NCI-H187 treated with DMSO at 0.1 percent for 48 hours (cell line): ENCODE data around the gene ABHD8.

Experiments
- DNase-seq: peaks from one replicate; lab custom pipeline; 2025; lab: John Stamatoyannopoulos, UW

The ABHD8 gene

GRCh38 chr19:17266026-17266425 is 37.2 kb downstream of the ABHD8 start:
- DNase-seq: no peak

DNA sequence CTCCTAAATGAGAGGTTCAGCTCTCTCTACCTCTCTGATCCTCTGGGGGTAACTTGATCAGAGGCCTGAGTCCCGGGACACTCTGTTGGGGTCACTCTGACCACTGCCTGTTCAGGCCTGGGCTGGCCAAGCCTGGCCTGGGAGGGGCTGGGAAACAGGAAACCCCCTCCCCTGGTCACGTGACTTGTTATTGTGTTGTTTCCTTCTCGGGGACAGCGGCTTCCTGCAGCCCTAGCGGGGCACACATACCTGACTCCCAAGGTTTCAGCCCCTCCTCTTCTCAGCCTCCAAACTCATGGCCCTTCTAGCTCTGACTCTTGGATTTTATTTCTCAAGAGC is 38.6 kb downstream of the ABHD8 start, which contains the start of gene USHBP1:
TSS of gene USHBP1 (minus strand) at position 105 of the 339 bp plus-strand sequence. CDS start 446 bp downstream, outside the sequence.
- DNase-seq: no peak

DNA sequence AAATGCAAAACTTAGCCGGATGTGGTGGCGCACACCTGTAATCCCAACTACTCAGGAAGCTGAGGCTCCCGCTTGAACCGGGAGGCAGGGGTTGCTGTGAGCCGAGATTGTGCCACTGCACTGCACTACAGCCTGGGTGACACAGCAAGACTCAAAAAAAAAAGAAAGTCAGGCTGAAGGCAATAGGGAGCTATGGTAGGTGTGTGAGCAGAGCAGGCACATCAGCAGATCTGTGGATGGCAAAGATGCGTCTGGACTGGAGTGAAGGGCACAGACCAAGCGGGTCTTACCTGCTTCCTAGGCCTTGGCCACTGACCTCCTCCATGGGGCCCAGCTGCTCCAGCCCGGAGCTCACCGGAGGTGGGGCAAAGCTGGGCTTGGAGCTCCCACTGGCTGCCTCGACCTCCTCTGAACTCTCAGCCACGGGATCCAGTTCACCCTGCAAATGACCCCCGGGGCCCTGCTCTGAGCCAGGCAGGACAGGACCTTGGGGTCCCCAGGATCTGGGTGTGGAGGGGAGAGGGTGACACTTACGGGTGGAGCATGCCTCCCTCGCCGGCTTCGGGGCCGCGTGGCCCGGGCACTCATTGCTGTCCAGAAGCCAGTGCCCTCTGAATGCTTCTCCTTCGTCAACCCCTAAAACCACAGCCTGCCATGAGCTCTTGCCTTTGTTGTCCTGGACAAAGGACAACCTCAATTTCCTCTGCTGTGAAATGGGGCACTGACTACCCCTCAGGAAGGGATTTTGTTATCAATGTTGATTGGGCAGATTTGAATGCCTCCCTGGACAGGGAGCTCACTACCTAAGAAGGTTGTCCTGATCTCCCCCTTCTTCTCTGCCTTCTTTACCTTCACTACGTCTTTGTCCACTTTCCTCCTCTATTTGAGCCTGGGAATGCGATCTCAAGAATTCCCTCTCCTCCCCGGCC is 39.2 kb downstream of the ABHD8 start:
- no peak for DNase-seq

DNA sequence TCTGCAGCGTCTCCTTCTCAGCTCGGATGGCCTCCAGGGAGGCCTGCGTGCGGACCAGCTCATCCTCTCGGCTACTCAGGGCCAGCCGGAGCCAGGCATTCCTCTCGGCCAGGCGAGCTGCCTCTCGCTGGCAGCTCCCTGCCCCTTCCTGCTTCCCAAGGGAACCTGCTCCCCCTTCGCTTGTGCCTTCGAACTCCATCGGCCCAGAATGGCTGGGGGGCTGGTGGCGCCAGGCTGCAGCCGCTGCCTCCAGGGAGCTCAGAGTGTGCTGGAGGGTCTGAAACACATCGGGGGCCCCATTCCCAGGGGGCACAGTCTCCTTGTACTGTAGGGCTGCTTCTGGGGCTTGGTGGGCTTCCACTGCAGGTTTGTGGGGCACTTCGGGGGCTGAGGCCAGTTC is 40.7 kb downstream of the ABHD8 start:
- no peak for DNase-seq

- DNase-seq: no peak
Observed at GRCh38 chr19:17260842-17261325, 42.3 kb downstream of the ABHD8 start.

DNA sequence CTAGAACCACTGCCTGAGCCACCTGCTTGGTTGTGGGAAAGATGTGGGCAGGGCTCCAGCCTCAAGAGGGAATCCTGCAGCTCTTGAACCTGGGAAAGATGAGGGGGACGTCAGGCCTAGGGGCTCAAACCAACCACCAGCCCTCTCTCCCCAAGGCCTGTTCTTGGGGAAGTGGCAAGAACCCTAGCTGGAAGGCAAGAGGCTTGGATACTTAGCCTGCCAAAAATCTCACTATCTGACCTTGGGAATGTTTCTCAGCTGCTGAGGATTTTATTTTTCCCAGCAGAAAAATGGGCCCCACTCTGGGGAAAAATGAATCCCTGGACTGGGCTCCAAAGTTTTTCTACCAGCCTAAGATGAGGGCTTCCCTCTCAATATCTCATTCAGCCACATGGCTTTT is 43.3 kb downstream of the ABHD8 start:
- no peak for DNase-seq

DNA sequence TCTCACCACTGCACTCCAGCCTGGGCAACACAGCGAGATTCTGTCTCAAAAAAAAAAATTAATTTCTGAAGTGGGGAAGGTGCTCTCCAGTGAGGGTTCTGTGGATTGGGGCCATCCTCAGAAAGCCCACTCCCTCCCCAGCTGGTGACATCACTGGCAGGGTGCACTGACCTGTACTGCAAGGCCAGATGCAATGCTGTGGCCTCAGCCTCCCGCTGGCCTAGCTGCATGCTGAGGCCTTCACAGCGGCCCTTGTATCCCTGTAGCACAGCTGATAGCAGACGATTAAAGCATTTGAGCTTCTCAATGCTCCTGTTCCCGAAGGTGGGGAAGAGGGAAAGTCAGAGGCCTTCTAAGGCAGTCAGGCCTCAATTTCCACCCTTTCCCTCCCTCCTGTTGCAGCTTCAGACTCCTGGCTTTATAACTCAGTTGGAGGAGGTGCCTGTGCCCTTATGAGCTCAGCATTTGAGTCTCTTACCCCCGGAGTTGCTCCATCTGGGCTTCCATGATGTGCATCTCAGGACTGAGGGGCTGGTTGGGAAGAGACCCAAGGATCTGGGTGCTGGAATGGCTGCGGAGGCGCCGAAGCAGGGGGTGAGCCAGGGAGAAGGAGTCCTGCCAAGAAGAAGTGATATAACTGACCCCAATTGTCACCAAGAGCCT is 44.0 kb downstream of the ABHD8 start:
- no peak for DNase-seq

GRCh38 chr19:17256130-17256529 is 47.1 kb downstream of the ABHD8 start:
- no peak for DNase-seq

- no peak for DNase-seq
Observed at GRCh38 chr19:17255150-17255621, 48.0 kb downstream of the ABHD8 start.

DNA sequence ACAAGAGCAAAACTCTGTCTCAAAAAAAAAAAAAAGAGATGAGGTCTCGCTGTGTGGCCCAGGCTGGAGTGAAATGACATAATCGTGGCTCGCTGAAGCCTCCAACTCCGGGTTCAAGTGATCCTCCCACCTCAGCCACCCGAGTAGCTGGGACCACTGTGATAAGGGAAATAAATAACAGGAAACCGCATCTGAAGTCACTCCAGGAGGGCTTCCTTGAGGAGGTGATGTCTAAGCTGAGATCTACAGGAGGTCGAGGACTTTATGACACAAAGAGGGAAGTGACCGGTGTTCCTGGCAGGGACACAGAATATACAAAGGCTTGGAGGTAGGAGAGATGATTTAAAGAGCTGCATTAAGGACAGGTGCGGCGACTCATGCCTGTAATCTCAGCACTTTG is 48.6 kb downstream of the ABHD8 start:
- no peak for DNase-seq

- no peak for DNase-seq
Observed at GRCh38 chr19:17249887-17250548, 53.2 kb downstream of the ABHD8 start.

- no peak for DNase-seq
Observed at GRCh38 chr19:17248011-17248776, 55.0 kb downstream of the ABHD8 start.

DNA sequence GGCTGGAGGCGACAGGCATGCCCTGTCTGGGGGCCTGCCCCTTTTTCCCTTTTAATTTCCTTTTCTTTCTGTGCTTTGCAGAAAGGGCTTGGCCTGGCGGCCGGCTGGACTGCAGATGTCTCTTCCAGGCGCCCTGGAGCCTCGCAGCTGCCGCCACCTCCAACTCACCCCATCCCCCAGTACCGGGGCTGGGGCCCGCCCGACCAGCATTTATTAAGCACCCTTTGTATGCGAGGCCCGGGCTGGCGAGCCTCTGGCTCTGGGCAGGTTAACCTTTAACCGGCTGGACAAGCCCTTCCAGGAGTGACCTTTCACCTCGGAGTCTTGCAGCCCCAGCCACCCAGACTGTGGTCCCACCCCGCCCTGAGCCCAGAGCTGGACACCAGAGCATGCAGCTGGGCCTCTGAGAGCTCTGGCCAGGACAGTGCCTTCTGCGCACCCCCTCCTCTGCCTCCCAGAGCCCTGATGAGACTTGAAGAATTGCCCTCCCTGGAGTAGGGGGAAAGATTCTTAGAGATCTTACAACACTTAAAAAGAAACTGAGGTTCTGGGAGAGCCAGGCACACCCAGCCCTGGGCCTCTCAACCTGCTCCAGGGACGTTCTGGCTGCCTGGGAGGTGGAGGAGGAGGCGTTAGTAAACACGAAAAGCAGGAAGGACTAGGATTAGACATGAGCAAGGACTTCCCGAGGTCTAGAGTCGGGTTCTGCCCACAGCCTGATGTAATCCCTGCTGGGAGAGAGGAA is 56.4 kb downstream of the ABHD8 start:
- DNase-seq: no peak

DNA sequence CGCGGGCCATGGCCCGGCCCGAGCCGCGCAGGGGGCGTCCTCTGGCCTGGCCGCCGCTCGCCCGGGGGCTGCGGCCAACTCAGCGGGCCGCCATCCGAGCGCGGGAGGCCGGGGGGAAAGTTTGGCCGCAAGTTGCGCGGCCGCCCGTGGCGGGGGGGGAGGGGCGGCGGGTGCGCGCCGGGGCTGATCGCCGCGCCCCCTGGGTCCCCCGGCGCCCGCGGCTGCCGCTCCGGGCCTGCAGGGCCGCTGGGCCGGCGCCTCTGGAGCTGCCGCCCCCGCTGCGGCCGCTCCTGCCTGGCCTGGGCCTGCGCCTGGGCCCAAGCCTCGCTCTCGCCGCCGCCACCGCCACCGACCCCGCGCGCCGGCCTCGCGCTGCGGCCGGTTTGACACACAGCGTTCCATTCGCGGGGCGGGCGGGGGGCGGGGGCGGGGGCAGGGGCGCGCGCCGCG is 57.7 kb downstream of the ABHD8 start, which contains the start of gene NR2F6:
TSS of gene NR2F6 (minus strand) at position 385 of the 450 bp plus-strand sequence. CDS start 699 bp downstream, outside the sequence.
- no peak for DNase-seq

DNA sequence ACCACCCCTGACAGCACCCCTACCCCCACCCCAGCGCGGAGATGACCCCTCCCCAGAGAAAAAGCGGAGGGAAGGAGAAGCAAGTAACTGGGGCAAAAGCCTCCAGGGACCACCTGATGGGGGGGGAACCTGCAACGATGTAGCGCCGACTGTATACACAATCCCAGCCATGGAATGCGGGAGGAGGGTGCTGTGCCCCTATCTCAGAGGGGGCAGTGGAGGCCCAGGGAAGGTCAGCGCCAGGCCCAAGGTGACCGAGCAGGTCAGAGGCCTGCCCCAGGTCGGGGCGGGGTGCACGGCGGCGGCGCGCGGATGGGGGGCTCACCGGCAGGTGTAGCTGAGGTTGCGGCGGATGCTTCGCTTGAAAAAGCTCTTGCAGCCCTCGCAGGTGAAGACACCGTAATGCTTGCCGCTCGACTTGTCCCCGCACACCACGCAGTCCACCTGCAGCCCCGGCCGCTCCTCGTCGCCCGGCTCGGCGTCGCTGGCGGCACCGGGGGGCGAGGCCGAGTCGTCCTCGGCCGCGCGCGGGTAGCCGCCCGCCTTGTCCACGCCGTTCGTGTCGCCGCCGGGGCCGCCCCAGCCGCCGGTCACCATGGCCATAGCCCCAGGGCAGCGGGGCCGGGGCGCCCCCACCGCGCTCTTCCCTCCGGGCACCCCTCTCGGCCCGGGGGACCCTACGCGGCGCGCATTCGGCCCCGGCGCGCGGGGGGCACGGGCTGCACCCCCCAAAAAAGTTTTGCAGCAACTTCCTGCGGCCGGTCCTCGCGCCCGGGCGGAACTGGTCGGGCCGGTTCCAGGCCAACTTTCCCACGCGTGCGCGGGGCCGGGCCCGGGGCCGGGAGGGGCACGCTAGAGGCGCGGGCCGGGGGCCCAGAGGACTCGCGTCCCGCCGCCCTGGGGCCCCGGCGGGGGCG is 58.3 kb downstream of the ABHD8 start:
- no peak for DNase-seq

DNA sequence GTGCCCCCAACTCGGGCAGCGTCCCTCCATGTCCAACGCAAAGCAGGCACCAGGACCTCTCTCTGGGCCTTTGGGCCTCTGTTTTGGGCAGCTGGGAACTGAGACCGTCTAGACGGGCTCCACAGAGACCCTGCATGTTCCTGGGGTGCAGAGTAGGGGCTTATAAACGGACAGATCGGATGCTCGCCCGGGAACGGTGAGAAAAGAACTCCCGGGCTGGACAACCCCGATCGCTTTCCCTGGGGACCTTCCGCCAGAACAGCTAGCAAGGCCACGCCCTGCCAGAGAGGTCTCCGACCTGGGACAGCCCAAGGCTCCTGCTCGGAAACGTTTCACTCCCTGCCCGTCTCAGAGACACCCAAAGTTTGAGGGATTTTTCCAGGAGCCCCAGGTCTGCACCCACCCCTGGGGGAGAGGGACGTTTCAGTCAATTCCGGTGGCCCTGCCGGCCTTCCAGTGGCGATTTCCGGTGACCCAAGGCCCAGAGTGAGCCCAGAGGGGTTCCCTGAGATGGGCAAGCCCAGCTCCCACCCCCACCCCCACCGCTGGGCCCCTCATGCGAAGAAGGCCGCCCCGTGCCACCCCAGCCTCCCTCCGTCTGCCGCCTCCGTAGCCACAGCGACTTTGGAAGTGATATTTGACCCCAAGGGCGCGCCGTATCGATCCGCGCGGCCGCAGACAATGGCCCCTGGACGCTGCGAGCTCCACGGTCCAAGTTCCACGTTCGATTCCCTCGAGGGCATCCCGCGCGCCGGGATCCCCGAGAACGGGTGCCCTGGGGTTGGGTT is 59.2 kb downstream of the ABHD8 start:
- no peak for DNase-seq

GRCh38 chr19:17243211-17243829 is 59.9 kb downstream of the ABHD8 start:
- DNase-seq: no peak

- no peak for DNase-seq
Observed at GRCh38 chr19:17242431-17243208, 60.6 kb downstream of the ABHD8 start.
